DOHH2 (cell line): ENCODE measurements around the gene TGM3.

Experiments used
- H3F3A ChIP-seq: fragments of 200-600 bp; sonication (generic), shearing (Covaris generic); 2 replicates; pipeline ENCODE4 v1.6.0; 2016; ENCODE audit warnings: antibody characterized with exemption, mild to moderate bottlenecking; ENCODE audit not compliant: control insufficient read depth, insufficient read depth
- H3K27ac ChIP-seq: fragments of 200-600 bp; sonication (generic); 2 replicates; pipeline ENCODE4 v1.5.1; 2014; ENCODE audit warnings: low read depth, mild to moderate bottlenecking, low read length, moderate library complexity
- H3K27me3 ChIP-seq: fragments of 200-600 bp; sonication (generic); 2 replicates; pipeline ENCODE4 v1.6.1; 2014; ENCODE audit warnings: mild to moderate bottlenecking, low read length, mixed read lengths; ENCODE audit not compliant: control insufficient read depth
- H3K36me3 ChIP-seq: fragments of 200-600 bp; sonication (generic); 2 replicates; pipeline ENCODE4 v1.6.1; 2014; ENCODE audit warnings: mild to moderate bottlenecking, low read length, moderate library complexity, mixed read lengths; ENCODE audit not compliant: control insufficient read depth
- H3K4me1 ChIP-seq: fragments of 200-600 bp; sonication (generic); 2 replicates; pipeline ENCODE4 v1.6.1; 2014; ENCODE audit warnings: mild to moderate bottlenecking, low read length, mixed read lengths; ENCODE audit not compliant: control insufficient read depth
- H3K4me2 ChIP-seq: fragments of 200-600 bp; sonication (generic); 2 replicates; pipeline ENCODE4 v1.6.0; 2014; ENCODE audit warnings: mild to moderate bottlenecking, low read length, moderate library complexity
- H3K4me3 ChIP-seq: fragments of 200-600 bp; sonication (generic); 2 replicates; pipeline ENCODE4 v1.5.1; 2014; ENCODE audit warnings: mild to moderate bottlenecking, low read length, mixed read lengths
- H3K79me2 ChIP-seq: fragments of 200-600 bp; sonication (generic); 2 replicates; pipeline ENCODE4 v1.6.1; 2014; ENCODE audit warnings: mild to moderate bottlenecking, low read length, mixed read lengths; ENCODE audit not compliant: control insufficient read depth
- H3K9me2 ChIP-seq: fragments of 200-600 bp; sonication (generic); replicated peaks from 2 replicates; pipeline ENCODE4 v1.6.1; 2014; ENCODE audit warnings: mild to moderate bottlenecking, low read length, mixed read lengths; ENCODE audit not compliant: control insufficient read depth
- H3K9me3 ChIP-seq: fragments of 200-600 bp; sonication (generic); 2 replicates; pipeline ENCODE4 v1.6.1; 2014; ENCODE audit warnings: antibody characterized with exemption, low read length, mixed read lengths; ENCODE audit not compliant: control insufficient read depth, insufficient read depth
- H4K20me1 ChIP-seq: fragments of 200-600 bp; sonication (generic); 2 replicates; pipeline ENCODE4 v1.6.0; 2014; ENCODE audit warnings: low read depth, mild to moderate bottlenecking, antibody characterized with exemption, low read length, moderate library complexity; ENCODE audit not compliant: control insufficient read depth, insufficient read depth
- CTCF ChIP-seq: fragments of 200-600 bp; sonication (generic); IDR thresholded peaks from one replicate; pipeline ENCODE4 v1.5.1; 2014; ENCODE audit warnings: antibody characterized with exemption, mild to moderate bottlenecking, low read depth, low read length; ENCODE audit not compliant: poor library complexity, severe bottlenecking
- EZH2phosphoT487 ChIP-seq: fragments of 200-600 bp; sonication (generic); IDR thresholded peaks from 2 replicates; pipeline ENCODE4 v1.6.1; 2017; ENCODE audit warnings: borderline replicate concordance, mild to moderate bottlenecking, antibody characterized with exemption, low read length, moderate library complexity, mixed read lengths

Gene TGM3

GRCh38 chr20:2350606-2351005 lies 54.8 kb downstream of the TGM3 start:
- H3K9me3 ChIP-seq: peaks cover 5% of the 10 kb centered on the region; the same call in 1 of the 2 replicates
- no peaks in the 10 kb centered on the region for H4K20me1 ChIP-seq
- H3K9me2 ChIP-seq: no peaks in the 10 kb centered on the region
- no peaks in the 10 kb centered on the region for H3K36me3 ChIP-seq
- H3K4me1 ChIP-seq: peaks cover 10% of the 10 kb centered on the region
- H3K27ac ChIP-seq: no peak overlapping the region
- TF ChIP-seq CTCF: no peak
- no peak for TF ChIP-seq EZH2phosphoT487
- H3K4me3 ChIP-seq: no peak overlapping the region
- H3K27me3 ChIP-seq: no peaks in the 10 kb centered on the region
- H3K4me2 ChIP-seq: no peak overlapping the region
- H3K79me2 ChIP-seq: no peaks in the 10 kb centered on the region
- H3F3A ChIP-seq: no peaks in the 10 kb centered on the region

- TF ChIP-seq CTCF: no peak
- TF ChIP-seq EZH2phosphoT487: no peak
- Histone ChIP-seq H3K27me3 (no peaks in the 10 kb centered on the region; the same call in 1 of the 2 replicates), H3K9me3 (no peaks in the 10 kb centered on the region)
Measured at GRCh38 chr20:2353231-2353630, 57.4 kb downstream of the TGM3 start.

GRCh38 chr20:2357114-2357513 lies 61.3 kb downstream of the TGM3 start:
- no peak for TF ChIP-seq CTCF
- TF ChIP-seq EZH2phosphoT487: no peak
- H3K27ac ChIP-seq: no peak overlapping the region

More at GRCh38 chr20:2353231-2353630, 57.4 kb downstream of the TGM3 start:
- no peak overlapping the region for H3K27ac ChIP-seq
- H3K36me3 ChIP-seq: no peaks in the 10 kb centered on the region
- H3K4me2 ChIP-seq: no peak overlapping the region
- H4K20me1 ChIP-seq: no peaks in the 10 kb centered on the region
- no peaks in the 10 kb centered on the region for H3F3A ChIP-seq
- no peaks in the 10 kb centered on the region for H3K79me2 ChIP-seq
- no peak overlapping the region for H3K4me3 ChIP-seq
- peaks cover 10% of the 10 kb centered on the region for H3K4me1 ChIP-seq
- H3K9me2 ChIP-seq: no peaks in the 10 kb centered on the region

DNA sequence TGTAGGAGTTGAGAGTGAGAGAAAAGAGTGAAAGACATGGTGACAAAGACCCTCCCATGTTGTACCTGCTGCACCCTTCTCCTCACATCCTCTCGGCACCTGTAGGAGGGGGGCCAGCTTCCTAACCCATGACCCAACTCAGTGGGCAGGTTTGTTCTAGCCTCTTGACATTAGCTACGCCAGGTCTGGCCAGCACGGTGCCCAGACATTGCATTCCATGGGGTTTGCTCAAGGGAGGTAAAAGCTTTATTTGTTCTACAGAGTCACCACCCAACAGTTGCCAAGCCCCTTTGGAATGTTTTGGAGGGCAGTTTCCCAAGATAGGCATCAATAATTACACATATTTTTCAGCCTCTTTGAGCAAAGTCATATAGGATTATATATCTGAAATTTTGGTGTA lies 62.2 kb downstream of the TGM3 start:
- Histone ChIP-seq H3K27me3 (no peaks in the 10 kb centered on the region; the same call in 1 of the 2 replicates), H3F3A (no peaks in the 10 kb centered on the region), H3K27ac (no peak overlapping the region), H4K20me1 (no peaks in the 10 kb centered on the region), H3K36me3 (no peaks in the 10 kb centered on the region), H3K4me3 (no peak overlapping the region), H3K79me2 (no peaks in the 10 kb centered on the region), H3K9me3 (no peaks in the 10 kb centered on the region; the same call in 1 of the 2 replicates), H3K4me2 (no peak overlapping the region), H3K9me2 (no peaks in the 10 kb centered on the region), H3K4me1 (peaks cover 4% of the 10 kb centered on the region; the same call in 1 of the 2 replicates)
- TF ChIP-seq CTCF (no peak), EZH2phosphoT487 (no peak)

More at GRCh38 chr20:2357114-2357513, 61.3 kb downstream of the TGM3 start:
- no peaks in the 10 kb centered on the region for H3K79me2 ChIP-seq
- no peak overlapping the region for H3K4me3 ChIP-seq
- H3K36me3 ChIP-seq: no peaks in the 10 kb centered on the region
- H4K20me1 ChIP-seq: no peaks in the 10 kb centered on the region
- H3F3A ChIP-seq: no peaks in the 10 kb centered on the region
- H3K9me2 ChIP-seq: no peaks in the 10 kb centered on the region
- no peaks in the 10 kb centered on the region; the same call in 1 of the 2 replicates for H3K27me3 ChIP-seq
- no peaks in the 10 kb centered on the region; the same call in 1 of the 2 replicates for H3K9me3 ChIP-seq
- peaks cover 9% of the 10 kb centered on the region for H3K4me1 ChIP-seq
- H3K4me2 ChIP-seq: no peak overlapping the region
